AG08395 (cell line): ENCODE results near the gene S100A3.
"Not testable (repeated sequence)": the region's sequence is repeated elsewhere in the genome, so short reads cannot be mapped to it uniquely, and the experiment has no call there.

Experiments
- DNase-seq: peaks from one replicate; pipeline ENCODE4 v3.0.0; 2012; ENCODE audit warnings: mixed read lengths, low spot score

The S100A3 gene

GRCh38 chr1:153534925-153535241 is 14.2 kb downstream of the S100A3 start:
- no peak for DNase-seq

- no peak for DNase-seq
Observed at GRCh38 chr1:153534226-153534924, 14.7 kb downstream of the S100A3 start.

GRCh38 chr1:153533689-153534201 is 15.3 kb downstream of the S100A3 start:
- peak; percentile 88 for DNase-seq

- peak; percentile 90 for DNase-seq
Observed at GRCh38 chr1:153532769-153533599, 16.1 kb downstream of the S100A3 start.

GRCh38 chr1:153532181-153532580 is 16.9 kb downstream of the S100A3 start:
- no peak for DNase-seq

- DNase-seq: no peak
Observed at GRCh38 chr1:153531638-153532037, 17.4 kb downstream of the S100A3 start.

GRCh38 chr1:153527683-153528040 is 21.4 kb downstream of the S100A3 start:
- no peak for DNase-seq

- no peak for DNase-seq
Observed at GRCh38 chr1:153527023-153527682, 21.9 kb downstream of the S100A3 start.

- DNase-seq: no peak
Observed at GRCh38 chr1:153526132-153526543, 22.9 kb downstream of the S100A3 start.

GRCh38 chr1:153525088-153525728 is 23.9 kb downstream of the S100A3 start:
- DNase-seq: no peak

- DNase-seq: not testable (repeated sequence)
Observed at GRCh38 chr1:153522353-153523048, 26.6 kb downstream of the S100A3 start.

- DNase-seq: not testable (repeated sequence)
Observed at GRCh38 chr1:153521808-153522207, 27.2 kb downstream of the S100A3 start.

- no peak for DNase-seq
Observed at GRCh38 chr1:153520818-153521476, 28.1 kb downstream of the S100A3 start.

GRCh38 chr1:153520137-153520691 is 28.8 kb downstream of the S100A3 start:
- DNase-seq: not testable (repeated sequence)

GRCh38 chr1:153519242-153519641 is 29.8 kb downstream of the S100A3 start:
- DNase-seq: no peak

GRCh38 chr1:153515504-153516394 is 33.3 kb downstream of the S100A3 start:
- no peak for DNase-seq

GRCh38 chr1:153513666-153514065 is 35.4 kb downstream of the S100A3 start:
- DNase-seq: no peak

- DNase-seq: no peak
Observed at GRCh38 chr1:153513023-153513422, 36.0 kb downstream of the S100A3 start.

- peak; percentile 86 for DNase-seq
Observed at GRCh38 chr1:153510984-153511410, 38.1 kb downstream of the S100A3 start.
